GM23248 (cell line): ENCODE measurements around the gene RASAL2.

ENCODE experiments used
- EZH2 ChIP-seq: fragments of 200-600 bp; sonication (generic); IDR thresholded peaks from 2 replicates; pipeline ENCODE4 v1.6.1; 2018; ENCODE audit warnings: antibody characterized with exemption, mild to moderate bottlenecking; ENCODE audit not compliant: insufficient read depth, poor library complexity, severe bottlenecking
- EZH2phosphoT487 ChIP-seq: fragments of 200-600 bp; sonication (generic); IDR thresholded peaks from 2 replicates; pipeline ENCODE4 v1.6.1; 2018; ENCODE audit warnings: antibody characterized with exemption, moderate library complexity, mild to moderate bottlenecking, low read depth; ENCODE audit not compliant: insufficient read depth

DNA sequence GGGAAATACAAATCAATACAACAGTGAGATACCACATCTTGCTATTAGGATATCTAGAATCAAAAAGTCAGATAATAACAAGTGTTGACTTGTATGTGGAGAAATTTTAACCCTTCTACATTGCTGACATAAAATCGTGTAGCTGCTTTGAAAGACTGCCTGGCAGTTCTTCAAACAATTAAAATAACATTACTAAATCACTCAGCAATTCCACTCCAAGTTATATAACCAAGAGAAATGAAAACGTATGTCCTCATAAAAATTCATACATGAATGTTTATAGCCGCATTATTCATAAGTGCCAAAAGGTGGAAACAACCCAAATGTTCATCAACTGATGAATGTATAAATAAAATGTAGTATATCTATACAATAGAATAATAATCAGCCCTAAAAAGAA lies 164.6 kb downstream of the RASAL2 start:
- TF ChIP-seq EZH2phosphoT487 (no peak), EZH2 (no peak)
